Gastrocnemius medialis (tissue), 4 donors: ENCODE results near the gene CREB1. TPM values are rescaled to one million over a fixed set of nuclear protein-coding genes. Genes with fewer than 3 reads are reported as not detected.

Experiments
- ATAC-seq, 2 donors: fragments of 150-250 bp; one replicate each; pipeline ENCODE4 v1.9.1; 2016
- DNase-seq, 2 donors: peaks; one replicate each; pipeline ENCODE4 v3.0.0-alpha.2; 2019
- H3K27ac ChIP-seq, 4 donors: fragments of 200-600 bp; sonication (generic); 1 replicate in 1 of 4; 2 replicates in 3 of 4; pipeline ENCODE4 v1.5.1; 2016 to 2018; ENCODE audit warnings: mild to moderate bottlenecking in 2 of 4, moderate library complexity in 1 of 4
- H3K27me3 ChIP-seq, 3 donors: fragments of 200-600 bp; sonication (generic) in 2 of 3; 1 replicate in 1 of 3; 2 replicates in 2 of 3; pipeline versions ENCODE4 v1.5.1 to v1.6.0; 2016 to 2019; ENCODE audit warnings: mild to moderate bottlenecking in 1 of 3, moderate library complexity in 1 of 3
- H3K36me3 ChIP-seq, 2 donors: fragments of 200-600 bp; sonication (generic) in 1 of 2; one replicate each; pipeline ENCODE4 v1.5.1; 2017 to 2018
- H3K4me1 ChIP-seq, 2 donors: fragments of 200-600 bp; sonication (generic) in 1 of 2; one replicate each; pipeline ENCODE4 v1.5.1; 2016 to 2017; ENCODE audit warnings: mild to moderate bottlenecking in 2 of 2
- H3K4me3 ChIP-seq, 4 donors: fragments of 200-600 bp; sonication (generic) in 3 of 4; 1 replicate in 1 of 4; 2 replicates in 3 of 4; pipeline ENCODE4 v1.5.1; 2016 to 2019; ENCODE audit warnings: mild to moderate bottlenecking in 2 of 4
- H3K9me3 ChIP-seq, 3 donors: fragments of 200-600 bp; sonication (generic) in 2 of 3; 1 replicate in 1 of 3; 2 replicates in 2 of 3; pipeline ENCODE4 v1.5.1; 2016 to 2019
- POLR2A ChIP-seq, 2 donors: fragments of 450-650 bp; IDR thresholded peaks; one replicate each; pipeline ENCODE4 v1.6.1; 2017; ENCODE audit warnings: antibody characterized with exemption in 2 of 2, mild to moderate bottlenecking in 2 of 2, moderate library complexity in 2 of 2
- in situ Hi-C, 4 donors: fragments of 200-750 bp; cut with MboI; loops; one replicate each; pipeline versions ENCODE4 v1.15.0 to v1.8.0; 2017; ENCODE audit warnings: low sequenced_read_pairs in 4 of 4
- intact Hi-C: fragments of 100-400 bp; cut with DNase I; formaldehyde crosslinking; loops from one replicate; pipeline ENCODE4 v1.15.1; 2023; ENCODE audit warnings: low total_unique reads
- total RNA-seq, 4 donors: library from RNA; depleted of rRNA; stranded (reverse); fragments of >200 nt; gene quantifications; one replicate each; pipeline versions ENCODE4 v1.1.0 to v1.2.3, GENCODE V29; 2016
- TF ChIP-seq, protein P1 (sequence below), 5 experiments: fragments of 450-650 bp in 3 of 5; fragments of 200-600 bp in 2 of 5; sonication (generic) in 2 of 5; IDR thresholded peaks in 4 of 5; conservative IDR thresholded peaks in 1 of 5; 1 replicate in 4 of 5; 2 replicates in 1 of 5; pipeline ENCODE4 v1.5.1; 2016 to 2019; ENCODE audit warnings: antibody characterized with exemption in 5 of 5, mild to moderate bottlenecking in 3 of 5, moderate library complexity in 3 of 5

The CREB1 gene
- total RNA-seq, 4 donors from 2014 or later: 11.5 to 19.9 (median 19.8) TPM

DNA sequence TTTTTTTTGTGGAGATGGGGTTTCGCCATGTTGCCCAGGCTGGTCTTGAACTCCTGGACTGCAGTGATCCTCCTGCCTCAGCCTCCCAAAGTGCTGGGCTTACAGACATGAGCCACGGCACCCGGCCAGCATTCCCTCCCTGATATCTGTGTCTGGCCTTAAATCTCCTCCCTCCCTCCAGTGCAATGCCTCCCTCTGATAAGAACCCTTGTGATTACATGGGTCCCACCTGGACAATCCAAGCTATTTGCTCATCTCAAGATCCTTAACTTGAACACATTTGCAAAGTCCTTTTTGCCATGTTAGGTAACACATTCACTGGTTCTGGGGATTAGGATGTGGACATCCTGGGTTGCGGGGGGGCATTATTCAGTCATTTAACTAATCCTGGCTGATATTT is 40.5 kb upstream of the CREB1 start:
- intact Hi-C loops: no loop called here
- Histone ChIP-seq H3K9me3 (no peaks in the 10 kb centered on the region), H3K4me1 (no peaks in the 10 kb centered on the region), H3K36me3 (no peaks in the 10 kb centered on the region), H3K27me3 (no peaks in the 10 kb centered on the region), H3K4me3 (no peak overlapping the region), H3K27ac (no peak overlapping the region)
- DNase-seq (no peak), ATAC-seq (no peak)
- in situ Hi-C loops: no loop called here
- TF ChIP-seq, protein P1, sequence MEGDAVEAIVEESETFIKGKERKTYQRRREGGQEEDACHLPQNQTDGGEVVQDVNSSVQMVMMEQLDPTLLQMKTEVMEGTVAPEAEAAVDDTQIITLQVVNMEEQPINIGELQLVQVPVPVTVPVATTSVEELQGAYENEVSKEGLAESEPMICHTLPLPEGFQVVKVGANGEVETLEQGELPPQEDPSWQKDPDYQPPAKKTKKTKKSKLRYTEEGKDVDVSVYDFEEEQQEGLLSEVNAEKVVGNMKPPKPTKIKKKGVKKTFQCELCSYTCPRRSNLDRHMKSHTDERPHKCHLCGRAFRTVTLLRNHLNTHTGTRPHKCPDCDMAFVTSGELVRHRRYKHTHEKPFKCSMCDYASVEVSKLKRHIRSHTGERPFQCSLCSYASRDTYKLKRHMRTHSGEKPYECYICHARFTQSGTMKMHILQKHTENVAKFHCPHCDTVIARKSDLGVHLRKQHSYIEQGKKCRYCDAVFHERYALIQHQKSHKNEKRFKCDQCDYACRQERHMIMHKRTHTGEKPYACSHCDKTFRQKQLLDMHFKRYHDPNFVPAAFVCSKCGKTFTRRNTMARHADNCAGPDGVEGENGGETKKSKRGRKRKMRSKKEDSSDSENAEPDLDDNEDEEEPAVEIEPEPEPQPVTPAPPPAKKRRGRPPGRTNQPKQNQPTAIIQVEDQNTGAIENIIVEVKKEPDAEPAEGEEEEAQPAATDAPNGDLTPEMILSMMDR (IDR thresholded peaks at IDR 0.05 in 4 of 5, conservative IDR thresholded peaks at IDR 0.05 in 1 of 5): no peak
- no peak for TF ChIP-seq POLR2A (IDR thresholded peaks at IDR 0.05)

DNA sequence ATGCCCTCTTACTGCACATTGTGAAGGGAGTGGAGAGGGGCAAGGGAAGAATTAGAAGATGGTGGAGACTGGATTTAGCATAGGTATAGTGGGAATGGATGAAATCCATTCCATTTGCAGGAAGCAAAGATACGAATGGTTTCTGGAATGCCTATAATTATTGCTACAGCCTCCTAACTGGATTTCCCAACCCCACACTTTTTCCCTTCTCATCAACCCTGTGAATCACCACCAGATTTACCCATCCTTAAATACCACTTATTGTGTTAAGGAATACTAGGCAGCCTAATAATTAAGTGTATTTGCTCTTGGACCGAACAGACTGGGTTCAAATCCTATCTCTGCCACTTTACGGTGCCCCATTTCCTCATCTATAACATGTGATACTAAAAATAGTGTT is 39.3 kb upstream of the CREB1 start:
- no peak for DNase-seq
- Histone ChIP-seq H3K27me3 (no peaks in the 10 kb centered on the region), H3K36me3 (no peaks in the 10 kb centered on the region), H3K9me3 (no peaks in the 10 kb centered on the region), H3K27ac (no peak overlapping the region), H3K4me3 (no peak overlapping the region), H3K4me1 (no peaks in the 10 kb centered on the region)
- in situ Hi-C loops (no loop called here), intact Hi-C loops (no loop called here)
- TF ChIP-seq, protein P1 (IDR thresholded peaks at IDR 0.05 in 4 of 5, conservative IDR thresholded peaks at IDR 0.05 in 1 of 5): no peak
- no peak for TF ChIP-seq POLR2A (IDR thresholded peaks at IDR 0.05)
- ATAC-seq: no peak

DNA sequence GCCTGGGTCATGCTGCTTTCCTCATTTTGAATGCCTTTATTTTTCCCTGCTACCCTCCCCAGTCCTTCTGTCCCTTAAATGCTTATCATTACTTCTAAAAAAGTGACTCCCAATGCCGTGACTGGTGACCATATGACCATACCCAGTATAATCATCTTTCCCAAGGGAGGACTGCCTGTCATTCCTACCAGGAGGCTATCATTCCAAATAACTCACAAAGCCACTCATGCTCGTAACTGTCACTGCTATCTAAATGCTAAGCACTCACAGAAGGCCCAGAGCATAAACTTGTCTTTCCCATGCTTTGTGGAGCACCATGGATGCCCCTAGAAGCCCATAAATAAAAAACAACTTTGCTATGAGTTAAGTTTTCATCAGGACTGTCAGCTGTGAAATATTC is 38.7 kb upstream of the CREB1 start:
- in situ Hi-C loops: no loop called here
- intact Hi-C loops: no loop called here
- DNase-seq: no peak
- H3K36me3 ChIP-seq: no peaks in the 10 kb centered on the region
- no peak overlapping the region for H3K4me3 ChIP-seq
- no peaks in the 10 kb centered on the region for H3K4me1 ChIP-seq
- H3K27ac ChIP-seq: no peak overlapping the region
- H3K27me3 ChIP-seq: no peaks in the 10 kb centered on the region
- ATAC-seq: no peak
- H3K9me3 ChIP-seq: no peaks in the 10 kb centered on the region
- TF ChIP-seq POLR2A (IDR thresholded peaks at IDR 0.05): no peak
- TF ChIP-seq, protein P1 (IDR thresholded peaks at IDR 0.05 in 4 of 5, conservative IDR thresholded peaks at IDR 0.05 in 1 of 5): no peak

DNA sequence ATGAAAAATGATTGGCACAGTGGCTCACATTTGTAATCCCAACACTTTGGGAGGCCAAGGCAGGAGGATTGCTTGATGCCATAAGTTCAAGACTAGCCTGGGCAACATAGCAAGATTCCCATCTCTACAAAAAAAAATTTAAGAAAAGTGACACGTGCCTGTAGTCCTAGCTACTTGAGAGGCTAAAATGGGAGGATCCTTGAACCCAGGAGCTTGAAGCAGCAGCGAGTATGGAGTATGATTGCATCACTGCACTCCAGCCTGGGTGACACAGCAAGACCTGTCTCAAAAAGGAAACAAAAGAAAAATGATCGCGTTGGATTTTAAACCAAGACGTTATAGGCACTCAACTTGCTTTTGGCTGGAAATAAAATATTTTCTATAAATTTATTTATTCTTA is 37.8 kb upstream of the CREB1 start:
- TF ChIP-seq, protein P1 (IDR thresholded peaks at IDR 0.05 in 4 of 5, conservative IDR thresholded peaks at IDR 0.05 in 1 of 5): no peak
- no peak for TF ChIP-seq POLR2A (IDR thresholded peaks at IDR 0.05)
- H3K27me3 ChIP-seq: no peaks in the 10 kb centered on the region
- no peak overlapping the region for H3K27ac ChIP-seq
- intact Hi-C loops: no loop called here
- ATAC-seq (no peak), DNase-seq (no peak)
- in situ Hi-C loops: no loop called here
- H3K9me3 ChIP-seq: no peaks in the 10 kb centered on the region
- no peaks in the 10 kb centered on the region for H3K36me3 ChIP-seq
- H3K4me1 ChIP-seq: no peaks in the 10 kb centered on the region
- H3K4me3 ChIP-seq: no peak overlapping the region

DNA sequence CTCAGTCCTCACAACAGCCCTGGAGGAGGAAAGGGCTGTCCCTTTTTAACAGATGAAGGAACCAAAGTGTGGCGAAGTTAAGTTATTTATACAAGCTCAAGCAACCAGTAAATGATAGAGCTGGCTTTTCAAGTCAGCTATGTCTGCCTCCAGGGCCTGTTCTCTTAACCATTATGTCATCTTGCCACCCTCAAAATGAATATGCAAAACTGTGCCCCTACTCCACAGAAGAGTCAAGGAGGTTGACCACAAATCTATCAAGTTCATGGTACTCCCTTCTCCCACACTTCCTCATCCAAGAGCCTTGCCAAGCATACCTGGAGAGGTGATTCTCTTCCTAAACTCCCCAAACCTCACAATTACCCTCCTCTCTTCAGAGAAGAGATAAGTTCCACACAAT is 37.3 kb upstream of the CREB1 start:
- intact Hi-C loops: no loop called here
- in situ Hi-C loops: no loop called here
- DNase-seq: no peak

More for the DNA sequence above, 37.3 kb upstream of the CREB1 start:
- no peaks in the 10 kb centered on the region for H3K9me3 ChIP-seq
- H3K27ac ChIP-seq: no peak overlapping the region
- no peaks in the 10 kb centered on the region for H3K4me1 ChIP-seq
- TF ChIP-seq, protein P1 (IDR thresholded peaks at IDR 0.05 in 4 of 5, conservative IDR thresholded peaks at IDR 0.05 in 1 of 5): no peak
- no peak for TF ChIP-seq POLR2A (IDR thresholded peaks at IDR 0.05)
- ATAC-seq: no peak
- no peaks in the 10 kb centered on the region for H3K36me3 ChIP-seq
- no peaks in the 10 kb centered on the region for H3K27me3 ChIP-seq
- H3K4me3 ChIP-seq: no peak overlapping the region
